K562 (cell line): ENCODE measurements around the gene ID1. TPM values are rescaled to one million over a fixed set of nuclear protein-coding genes. Genes with fewer than 3 reads are reported as not detected.

Experiments used
- EWSR1 ChIP-seq: fragments of 450-650 bp; IDR thresholded peaks from 2 replicates; pipeline ENCODE4 v1.6.1; 2018; ENCODE audit warnings: borderline replicate concordance, mild to moderate bottlenecking, low read depth, moderate library complexity; ENCODE audit not compliant: partially characterized antibody
- HNRNPUL1 ChIP-seq: fragments of 200-400 bp; formaldehyde crosslinking; IDR thresholded peaks from 2 replicates; pipeline ENCODE4 v1.6.1; 2017; ENCODE audit warnings: low read length
- MAFK ChIP-seq: IDR thresholded peaks from 2 replicates; pipeline ENCODE4 v1.6.1; 2011; ENCODE audit warnings: low read length, improper control_type of control experiment
- NCOA4 ChIP-seq: fragments of 450-650 bp; IDR thresholded peaks from 2 replicates; pipeline ENCODE4 v1.6.1; 2018; ENCODE audit warnings: mild to moderate bottlenecking; ENCODE audit not compliant: partially characterized antibody
- TAF15 ChIP-seq: fragments of 200-400 bp; formaldehyde crosslinking; IDR thresholded peaks from 2 replicates; pipeline ENCODE4 v1.6.1; 2017; ENCODE audit warnings: mild to moderate bottlenecking, low read depth, low read length, moderate library complexity
- TOE1 ChIP-seq, 2 experiments: fragments of 450-650 bp in 1 of 2; sonication (generic) in 1 of 2; formaldehyde crosslinking in 1 of 2; IDR thresholded peaks; 2 replicates each; pipeline versions ENCODE4 v1.7.1 to v1.8.0; 2016 to 2022; ENCODE audit warnings: borderline replicate concordance in 2 of 2, mild to moderate bottlenecking in 2 of 2, antibody characterized with exemption in 1 of 2, inconsistent platforms in 1 of 2, low read depth in 1 of 2, missing genetic modification reagents in 1 of 2, moderate library complexity in 1 of 2
- ZFP30 ChIP-seq: fragments of 250-450 bp; sonication (Bioruptor Pico); IDR thresholded peaks from 2 replicates; pipeline ENCODE4 v1.8.0; 2022; ENCODE audit warnings: moderate library complexity, mild to moderate bottlenecking, inconsistent platforms, borderline replicate concordance
- ZNF75A ChIP-seq: fragments of 450-650 bp; formaldehyde crosslinking; IDR thresholded peaks from 2 replicates; pipeline ENCODE4 v1.4.0; 2020; ENCODE audit warnings: mild to moderate bottlenecking
- ZNF780A ChIP-seq: fragments of 250-450 bp; sonication (Bioruptor Pico); IDR thresholded peaks from 2 replicates; pipeline ENCODE4 v1.5.0; 2021; ENCODE audit warnings: mild to moderate bottlenecking
- polyA plus RNA-seq, 8 experiments: library from polyadenylated mRNA; depleted of rRNA in 4 of 8; stranded (reverse) in 5 of 8; unstranded in 3 of 8; fragments of >200 nt; fragmentation: Nextera tagmentation in 2 of 8; fragmentation: Illumina TruSeq in 1 of 8; extraction: Ambion mirVana in 2 of 8; extraction: Trizol in 1 of 8; gene quantifications; 2 replicates each; pipeline versions ENCODE4 v1.2.1 to v1.2.3, GENCODE V29; 2011 to 2014; ENCODE audit warnings: inconsistent platforms in 1 of 8, missing spikeins in 1 of 8
- total RNA-seq, 7 experiments: library from RNA; depleted of rRNA in 6 of 7; stranded (reverse); fragments of >200 nt in 6 of 7; fragmentation: Illumina TruSeq in 2 of 7; extraction: Trizol in 2 of 7; gene quantifications; 2 replicates each; pipeline versions ENCODE4 v1.2.1 to v1.2.3, GENCODE V29; 2011 to 2021; ENCODE audit warnings: low replicate concordance in 1 of 7
- TF ChIP-seq, protein P1 (sequence below): sonication (generic); formaldehyde crosslinking; IDR thresholded peaks from 2 replicates; pipeline ENCODE4 v1.4.0; 2020; ENCODE audit warnings: mild to moderate bottlenecking, missing genetic modification reagents
- TF ChIP-seq, protein P2 (sequence below), 2 experiments: fragments of 450-650 bp; formaldehyde crosslinking in 1 of 2; IDR thresholded peaks; 2 replicates each; pipeline versions ENCODE4 v1.4.0 to v1.6.1; 2014 to 2020; ENCODE audit warnings: mild to moderate bottlenecking in 2 of 2, borderline replicate concordance in 1 of 2, low read depth in 1 of 2
- TF ChIP-seq, protein P3 (sequence below): fragments of 150-350 bp; conservative IDR thresholded peaks from 2 replicates; pipeline ENCODE4 v1.6.1; 2014; ENCODE audit warnings: low read length

Gene ID1
- total and polyA plus RNA-seq, 9 of the 15 experiments (the other 6 are each of a cell fraction or from before 2014, with no cell fraction given): 1.4 to 358 (median 65.0) TPM

DNA sequence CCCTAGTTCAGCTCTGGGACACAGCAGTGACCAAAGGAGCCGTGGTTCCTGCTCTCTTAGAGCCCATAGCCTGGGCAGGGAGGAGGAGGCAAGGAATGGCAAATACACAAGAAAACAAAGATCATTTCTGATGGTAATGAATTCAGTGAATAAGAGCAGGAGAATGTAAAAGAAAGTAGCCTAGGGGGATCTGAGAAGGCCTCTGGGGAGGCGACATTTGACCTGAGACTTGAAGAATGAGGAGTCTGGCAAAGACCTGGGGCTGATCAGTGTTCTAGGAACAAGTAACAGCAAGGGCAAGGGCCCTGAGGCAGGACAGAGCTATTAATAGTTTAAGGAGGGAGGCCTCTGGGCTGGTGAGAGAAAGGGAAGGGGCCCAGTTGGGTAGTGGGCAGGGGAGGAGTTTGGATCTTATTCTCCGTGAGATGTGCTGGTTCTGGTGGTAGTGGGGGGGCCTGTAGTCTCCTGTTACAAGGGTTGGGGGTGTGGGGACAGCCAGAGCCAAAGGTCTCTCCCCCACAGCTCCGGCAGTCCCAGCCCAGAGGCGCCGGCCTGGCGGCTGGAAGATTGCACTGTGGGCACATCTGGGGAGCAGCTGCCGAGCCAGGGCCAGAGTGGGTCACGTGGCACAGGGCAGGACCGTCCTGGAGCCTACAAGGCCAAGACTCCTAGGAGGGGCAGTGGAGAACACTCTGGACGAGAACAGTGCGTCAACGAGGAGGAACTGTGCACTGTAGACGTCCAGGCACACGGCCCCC lies 9.3 kb upstream of the ID1 start (continued):
- TF ChIP-seq, protein P1, sequence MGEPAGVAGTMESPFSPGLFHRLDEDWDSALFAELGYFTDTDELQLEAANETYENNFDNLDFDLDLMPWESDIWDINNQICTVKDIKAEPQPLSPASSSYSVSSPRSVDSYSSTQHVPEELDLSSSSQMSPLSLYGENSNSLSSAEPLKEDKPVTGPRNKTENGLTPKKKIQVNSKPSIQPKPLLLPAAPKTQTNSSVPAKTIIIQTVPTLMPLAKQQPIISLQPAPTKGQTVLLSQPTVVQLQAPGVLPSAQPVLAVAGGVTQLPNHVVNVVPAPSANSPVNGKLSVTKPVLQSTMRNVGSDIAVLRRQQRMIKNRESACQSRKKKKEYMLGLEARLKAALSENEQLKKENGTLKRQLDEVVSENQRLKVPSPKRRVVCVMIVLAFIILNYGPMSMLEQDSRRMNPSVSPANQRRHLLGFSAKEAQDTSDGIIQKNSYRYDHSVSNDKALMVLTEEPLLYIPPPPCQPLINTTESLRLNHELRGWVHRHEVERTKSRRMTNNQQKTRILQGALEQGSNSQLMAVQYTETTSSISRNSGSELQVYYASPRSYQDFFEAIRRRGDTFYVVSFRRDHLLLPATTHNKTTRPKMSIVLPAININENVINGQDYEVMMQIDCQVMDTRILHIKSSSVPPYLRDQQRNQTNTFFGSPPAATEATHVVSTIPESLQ (CRISPR knock-in tag): no peak
- TF ChIP-seq NCOA4 (no peak), EWSR1 (no peak), ZFP30 (CRISPR knock-in tag) (no peak), HNRNPUL1 (no peak), MAFK (no peak), ZNF780A (CRISPR knock-in tag) (no peak), TAF15 (no peak), TOE1 (IDR thresholded peaks at IDR 0.05; ENCODE audit: borderline replicate concordance) (no peak), TOE1 (CRISPR knock-in tag; IDR thresholded peaks at IDR 0.05; ENCODE audit: borderline replicate concordance, low read depth) (no peak), ZNF75A (CRISPR knock-in tag) (no peak)
- TF ChIP-seq, protein P2, sequence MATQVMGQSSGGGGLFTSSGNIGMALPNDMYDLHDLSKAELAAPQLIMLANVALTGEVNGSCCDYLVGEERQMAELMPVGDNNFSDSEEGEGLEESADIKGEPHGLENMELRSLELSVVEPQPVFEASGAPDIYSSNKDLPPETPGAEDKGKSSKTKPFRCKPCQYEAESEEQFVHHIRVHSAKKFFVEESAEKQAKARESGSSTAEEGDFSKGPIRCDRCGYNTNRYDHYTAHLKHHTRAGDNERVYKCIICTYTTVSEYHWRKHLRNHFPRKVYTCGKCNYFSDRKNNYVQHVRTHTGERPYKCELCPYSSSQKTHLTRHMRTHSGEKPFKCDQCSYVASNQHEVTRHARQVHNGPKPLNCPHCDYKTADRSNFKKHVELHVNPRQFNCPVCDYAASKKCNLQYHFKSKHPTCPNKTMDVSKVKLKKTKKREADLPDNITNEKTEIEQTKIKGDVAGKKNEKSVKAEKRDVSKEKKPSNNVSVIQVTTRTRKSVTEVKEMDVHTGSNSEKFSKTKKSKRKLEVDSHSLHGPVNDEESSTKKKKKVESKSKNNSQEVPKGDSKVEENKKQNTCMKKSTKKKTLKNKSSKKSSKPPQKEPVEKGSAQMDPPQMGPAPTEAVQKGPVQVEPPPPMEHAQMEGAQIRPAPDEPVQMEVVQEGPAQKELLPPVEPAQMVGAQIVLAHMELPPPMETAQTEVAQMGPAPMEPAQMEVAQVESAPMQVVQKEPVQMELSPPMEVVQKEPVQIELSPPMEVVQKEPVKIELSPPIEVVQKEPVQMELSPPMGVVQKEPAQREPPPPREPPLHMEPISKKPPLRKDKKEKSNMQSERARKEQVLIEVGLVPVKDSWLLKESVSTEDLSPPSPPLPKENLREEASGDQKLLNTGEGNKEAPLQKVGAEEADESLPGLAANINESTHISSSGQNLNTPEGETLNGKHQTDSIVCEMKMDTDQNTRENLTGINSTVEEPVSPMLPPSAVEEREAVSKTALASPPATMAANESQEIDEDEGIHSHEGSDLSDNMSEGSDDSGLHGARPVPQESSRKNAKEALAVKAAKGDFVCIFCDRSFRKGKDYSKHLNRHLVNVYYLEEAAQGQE (IDR thresholded peaks at IDR 0.05; ENCODE audit: borderline replicate concordance): no peak
- TF ChIP-seq, protein P2 (CRISPR knock-in tag; IDR thresholded peaks at IDR 0.05; ENCODE audit: low read depth): no peak
- TF ChIP-seq, protein P3, sequence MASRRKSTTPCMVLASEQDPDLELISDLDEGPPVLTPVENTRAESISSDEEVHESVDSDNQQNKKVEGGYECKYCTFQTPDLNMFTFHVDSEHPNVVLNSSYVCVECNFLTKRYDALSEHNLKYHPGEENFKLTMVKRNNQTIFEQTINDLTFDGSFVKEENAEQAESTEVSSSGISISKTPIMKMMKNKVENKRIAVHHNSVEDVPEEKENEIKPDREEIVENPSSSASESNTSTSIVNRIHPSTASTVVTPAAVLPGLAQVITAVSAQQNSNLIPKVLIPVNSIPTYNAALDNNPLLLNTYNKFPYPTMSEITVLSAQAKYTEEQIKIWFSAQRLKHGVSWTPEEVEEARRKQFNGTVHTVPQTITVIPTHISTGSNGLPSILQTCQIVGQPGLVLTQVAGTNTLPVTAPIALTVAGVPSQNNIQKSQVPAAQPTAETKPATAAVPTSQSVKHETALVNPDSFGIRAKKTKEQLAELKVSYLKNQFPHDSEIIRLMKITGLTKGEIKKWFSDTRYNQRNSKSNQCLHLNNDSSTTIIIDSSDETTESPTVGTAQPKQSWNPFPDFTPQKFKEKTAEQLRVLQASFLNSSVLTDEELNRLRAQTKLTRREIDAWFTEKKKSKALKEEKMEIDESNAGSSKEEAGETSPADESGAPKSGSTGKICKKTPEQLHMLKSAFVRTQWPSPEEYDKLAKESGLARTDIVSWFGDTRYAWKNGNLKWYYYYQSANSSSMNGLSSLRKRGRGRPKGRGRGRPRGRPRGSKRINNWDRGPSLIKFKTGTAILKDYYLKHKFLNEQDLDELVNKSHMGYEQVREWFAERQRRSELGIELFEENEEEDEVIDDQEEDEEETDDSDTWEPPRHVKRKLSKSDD: no peak
